H1 (cell line): ENCODE measurements around the gene UBE2I. TPM values are rescaled to one million over a fixed set of nuclear protein-coding genes. Genes with fewer than 3 reads are reported as not detected.

ENCODE experiments used
- CTCF ChIA-PET: fragments of 300-600 bp; sonication (Branson Sonifier 250); formaldehyde crosslinking; loops from one replicate; lab custom pipeline; 2021; ENCODE audit not compliant: partially characterized antibody; lab: Charles Lee
- POLR2A ChIA-PET: fragments of 300-600 bp; sonication (Branson Sonifier 250); formaldehyde crosslinking; loops from one replicate; lab custom pipeline; 2021; ENCODE audit warnings: inconsistent platforms; ENCODE audit not compliant: partially characterized antibody; lab: Charles Lee
- DNase-seq, 2 experiments: peaks; one replicate each; pipeline versions ENCODE4 v3.0.0 to v3.0.0-alpha.2; 2010 to 2022; ENCODE audit warnings: low spot score in 2 of 2, low read depth in 1 of 2, mixed read lengths in 1 of 2
- FAIRE-seq: peaks from 2 replicates; lab custom pipeline; 2011; peaks lifted over from hg19 to GRCh38; lab: Jason Lieb, UNC
- H2AFZ ChIP-seq: 2 replicates; pipeline ENCODE4 v1.8.1; 2012; ENCODE audit warnings: low read length, inconsistent platforms
- H2AK5ac ChIP-seq: 2 replicates; pipeline ENCODE4 v1.6.1; 2013; ENCODE audit warnings: low read depth, low read length
- H2BK120ac ChIP-seq: replicated peaks from 2 replicates; pipeline ENCODE3; 2013; ENCODE audit warnings: low read depth, low read length, inconsistent platforms
- H2BK12ac ChIP-seq: 2 replicates; pipeline ENCODE4 v1.6.1; 2013; ENCODE audit warnings: low read depth, low read length
- H2BK15ac ChIP-seq: 2 replicates; pipeline ENCODE4 v1.6.1; 2013; ENCODE audit warnings: low read length
- H2BK20ac ChIP-seq: 2 replicates; pipeline ENCODE4 v1.6.1; 2013; ENCODE audit warnings: low read length
- H2BK5ac ChIP-seq: 2 replicates; pipeline ENCODE4 v1.6.1; 2013; ENCODE audit warnings: low read depth, low read length
- H3K14ac ChIP-seq: 2 replicates; pipeline ENCODE4 v1.6.1; 2013; ENCODE audit warnings: inconsistent platforms; ENCODE audit not compliant: insufficient read length
- H3K18ac ChIP-seq: 2 replicates; pipeline ENCODE4 v1.6.1; 2013; ENCODE audit warnings: low read length; ENCODE audit errors: extremely low read depth
- H3K23ac ChIP-seq: 2 replicates; pipeline ENCODE4 v1.6.1; 2013; ENCODE audit warnings: inconsistent platforms; ENCODE audit not compliant: insufficient read length
- H3K23me2 ChIP-seq: 2 replicates; pipeline ENCODE4 v1.6.1; 2013; ENCODE audit warnings: low read depth, low read length
- H3K27ac ChIP-seq: 2 replicates; pipeline ENCODE4 v1.6.1; 2011; ENCODE audit warnings: low read depth, low read length, inconsistent platforms
- H3K27me3 ChIP-seq, 4 experiments: replicated peaks in 1 of 4; 1 replicate in 1 of 4; 2 replicates in 3 of 4; pipeline versions ENCODE4 v1.6.1 to v1.8.1; 2011 to 2013; ENCODE audit warnings: low read length in 3 of 4, mild to moderate bottlenecking in 3 of 4, inconsistent platforms in 2 of 4, mixed read lengths in 2 of 4, moderate library complexity in 1 of 4; ENCODE audit not compliant: control insufficient read depth in 3 of 4, insufficient read depth in 3 of 4; ENCODE audit errors: extremely low read depth in 1 of 4
- H3K36me3 ChIP-seq, 4 experiments: 2 replicates each; pipeline versions ENCODE4 v1.6.1 to v1.8.1; 2011 to 2013; ENCODE audit warnings: mild to moderate bottlenecking in 4 of 4, low read length in 3 of 4, moderate library complexity in 2 of 4, control low read depth in 1 of 4, inconsistent platforms in 1 of 4; ENCODE audit not compliant: insufficient read depth in 4 of 4, control insufficient read depth in 2 of 4
- H3K4ac ChIP-seq: replicated peaks from 2 replicates; pipeline ENCODE3; 2013; ENCODE audit warnings: low read length, low read depth, mixed read lengths, inconsistent platforms; ENCODE audit not compliant: insufficient read length
- H3K4me1 ChIP-seq, 4 experiments: replicated peaks in 1 of 4; 1 replicate in 1 of 4; 2 replicates in 3 of 4; pipeline versions ENCODE4 v1.6.1 to v1.8.1; 2011 to 2013; ENCODE audit warnings: low read length in 3 of 4, inconsistent platforms in 2 of 4, mixed read lengths in 1 of 4; ENCODE audit not compliant: insufficient read depth in 4 of 4, control insufficient read depth in 3 of 4
- H3K4me2 ChIP-seq, 2 experiments: 2 replicates each; pipeline versions ENCODE4 v1.6.1 to v1.8.1; 2011 to 2013; ENCODE audit warnings: low read depth in 2 of 2, low read length in 2 of 2, control low read depth in 1 of 2, inconsistent platforms in 1 of 2, mild to moderate bottlenecking in 1 of 2; ENCODE audit not compliant: insufficient read depth in 1 of 2
- H3K4me3 ChIP-seq, 4 experiments: fragments of 200-600, 300-600 bp in 1 of 4; sonication (generic), shearing (Covaris generic), sonication (Bioruptor Twin) in 1 of 4; 2 replicates each; pipeline versions ENCODE4 v1.5.1 to v1.8.1; 2011 to 2016; ENCODE audit warnings: low read length in 4 of 4, low read depth in 3 of 4, control low read depth in 2 of 4, inconsistent platforms in 2 of 4, mild to moderate bottlenecking in 2 of 4, mixed read lengths in 1 of 4, moderate library complexity in 1 of 4; ENCODE audit not compliant: insufficient read depth in 2 of 4; ENCODE audit errors: extremely low read depth in 1 of 4
- H3K56ac ChIP-seq: replicated peaks from 2 replicates; pipeline ENCODE3; 2013; ENCODE audit warnings: low read depth, mild to moderate bottlenecking, mixed read lengths, low read length, inconsistent platforms; ENCODE audit not compliant: insufficient read length
- H3K79me1 ChIP-seq: 2 replicates; pipeline ENCODE4 v1.6.1; 2013; ENCODE audit warnings: low read depth, low read length, control low read depth
- H3K79me2 ChIP-seq, 2 experiments: 2 replicates each; pipeline versions ENCODE4 v1.6.1 to v1.8.1; 2012 to 2013; ENCODE audit warnings: low read length in 2 of 2, mild to moderate bottlenecking in 2 of 2, inconsistent platforms in 1 of 2; ENCODE audit not compliant: insufficient read depth in 2 of 2, control insufficient read depth in 1 of 2
- H3K9ac ChIP-seq, 4 experiments: replicated peaks in 1 of 4; 1 replicate in 1 of 4; 2 replicates in 3 of 4; pipeline versions ENCODE4 v1.6.1 to v1.8.1; 2011 to 2013; ENCODE audit warnings: low read depth in 3 of 4, low read length in 3 of 4, control low read depth in 2 of 4, mild to moderate bottlenecking in 2 of 4, moderate library complexity in 2 of 4, inconsistent platforms in 1 of 4; ENCODE audit errors: extremely low read depth in 1 of 4
- H3K9me3 ChIP-seq, 2 experiments: 2 replicates each; pipeline versions ENCODE4 v1.6.1 to v1.8.1; 2012 to 2013; ENCODE audit warnings: mild to moderate bottlenecking in 2 of 2, moderate library complexity in 2 of 2, control low read depth in 1 of 2, inconsistent platforms in 1 of 2, low read depth in 1 of 2, low read length in 1 of 2, mixed read lengths in 1 of 2; ENCODE audit not compliant: insufficient read depth in 2 of 2
- H4K20me1 ChIP-seq, 2 experiments: replicated peaks in 1 of 2; 2 replicates each; pipeline versions ENCODE3 to v1.8.1; 2011 to 2013; ENCODE audit warnings: inconsistent platforms in 2 of 2, low read length in 2 of 2, mild to moderate bottlenecking in 1 of 2; ENCODE audit not compliant: insufficient read depth in 2 of 2, control insufficient read depth in 1 of 2
- H4K5ac ChIP-seq: 2 replicates; pipeline ENCODE4 v1.6.1; 2013; ENCODE audit warnings: low read length, low read depth, mixed read lengths, inconsistent platforms; ENCODE audit not compliant: insufficient read length
- H4K8ac ChIP-seq: 2 replicates; pipeline ENCODE4 v1.8.0; 2013; ENCODE audit warnings: mild to moderate bottlenecking, moderate library complexity, low read length, inconsistent platforms; ENCODE audit not compliant: insufficient read depth; ENCODE audit errors: extremely low read depth
- H4K91ac ChIP-seq: replicated peaks from 2 replicates; pipeline ENCODE3; 2013; ENCODE audit warnings: low read length, mixed read lengths, inconsistent platforms; ENCODE audit not compliant: insufficient read length
- BCL11A ChIP-seq, 2 experiments: IDR thresholded peaks; one replicate each; pipeline ENCODE4 v1.6.1; 2011; ENCODE audit warnings: low read depth in 2 of 2, low read length in 2 of 2, mild to moderate bottlenecking in 2 of 2
- CTBP2 ChIP-seq: IDR thresholded peaks from 2 replicates; pipeline ENCODE4 v1.7.0; 2011; ENCODE audit warnings: borderline replicate concordance, mild to moderate bottlenecking, moderate library complexity, mixed read lengths, low read length; ENCODE audit not compliant: insufficient read depth, insufficient read length
- GABPA ChIP-seq: IDR thresholded peaks from 2 replicates; pipeline ENCODE4 v1.6.1; 2011; ENCODE audit warnings: mild to moderate bottlenecking, low read length, moderate library complexity, borderline replicate concordance; ENCODE audit not compliant: insufficient read depth
- JUN ChIP-seq: IDR thresholded peaks from 2 replicates; pipeline ENCODE4 v1.6.1; 2011; ENCODE audit warnings: low read depth, mild to moderate bottlenecking, improper control_type of control experiment, low read length
- NANOG ChIP-seq: IDR thresholded peaks from 2 replicates; pipeline ENCODE4 v1.6.1; 2011; ENCODE audit warnings: low read length, low read depth, mild to moderate bottlenecking, inconsistent platforms; ENCODE audit not compliant: insufficient read depth, poor library complexity, severe bottlenecking
- SP4 ChIP-seq: IDR thresholded peaks from 2 replicates; pipeline ENCODE4 v1.6.1; 2012; ENCODE audit warnings: low read length, inconsistent platforms
- TAF1 ChIP-seq: IDR thresholded peaks from 2 replicates; pipeline ENCODE4 v1.6.1; 2011; ENCODE audit warnings: mild to moderate bottlenecking, low read depth, low read length
- TBP ChIP-seq: IDR thresholded peaks from 2 replicates; pipeline ENCODE4 v1.6.1; 2011; ENCODE audit warnings: low read depth, low read length, improper control_type of control experiment
- TCF12 ChIP-seq: IDR thresholded peaks from 2 replicates; pipeline ENCODE4 v1.6.1; 2011; ENCODE audit warnings: low read depth, mild to moderate bottlenecking, low read length
- TEAD4 ChIP-seq: IDR thresholded peaks from 2 replicates; pipeline ENCODE4 v1.6.1; 2012; ENCODE audit warnings: low read depth, low read length, inconsistent platforms, mixed read lengths
- ZNF274 ChIP-seq: IDR thresholded peaks from 2 replicates; pipeline ENCODE4 v1.7.0; 2012; ENCODE audit warnings: low read length, borderline replicate concordance; ENCODE audit errors: extremely low read depth
- whole genome bisulfite sequencing, 2 experiments: shearing (Covaris generic) in 1 of 2; methylation state at CpG; one replicate each; pipeline versions ENCODE4 v1.1.6 to v1.1.7; 2013 to 2015; ENCODE audit warnings: low lambda C conversion rate in 2 of 2, mixed read lengths in 2 of 2, inconsistent platforms in 1 of 2, low coverage in 1 of 2, missing lambda C conversion rate in 1 of 2; ENCODE audit not compliant: insufficient replicate concordance in 2 of 2, insufficient coverage in 1 of 2, insufficient read length in 1 of 2; ENCODE audit errors: extremely low coverage in 1 of 2, missing lambda C conversion rate in 1 of 2; 5-methylcytosine and 5-hydroxymethylcytosine counted together
- polyA plus RNA-seq, 7 experiments: library from polyadenylated mRNA; depleted of rRNA in 3 of 7; stranded (reverse) in 5 of 7; unstranded in 2 of 7; fragments of >200 nt in 5 of 7; fragments of 200-250 nt in 2 of 7; gene quantifications; 1 replicate in 5 of 7; 2 replicates in 1 of 7; 4 replicates in 1 of 7; pipeline versions ENCODE4 v1.2.1 to v1.2.3, GENCODE V29; 2011 to 2013; ENCODE audit warnings: missing spikeins in 2 of 7, mixed read lengths in 2 of 7
- total RNA-seq: library from RNA; stranded (reverse); fragmentation: NEBNext Ultra II Directional; extraction: Animal tissue kit (Norgen Biotek cat#: 25700); gene quantifications from 2 replicates; pipeline ENCODE4 v1.2.1, GENCODE V29; 2021

UBE2I gene
- total and polyA plus RNA-seq, 2 of the 8 experiments (the other 6 are each of a cell fraction or from before 2014, with no cell fraction given): 148 to 268 TPM

- Histone ChIP-seq H2BK5ac (no peak overlapping the region), H3K4me1 (peaks cover 0 to 8% (median 5%) of the 10 kb centered on the region in 4 experiments; a peak in 5 of 7 replicates), H3K9ac (no peak overlapping the region), H3K79me2 (peaks cover 24 to 64% of the 10 kb centered on the region in 2 experiments), H3K4me2 (no peak overlapping the region), H4K8ac (peak overlapping the region; percentile 62), H4K20me1 (peaks cover 50 to 61% of the 10 kb centered on the region in 2 experiments), H3K27me3 (no peaks in the 10 kb centered on the region), H2BK15ac (no peak overlapping the region), H3K79me1 (peaks cover 13% of the 10 kb centered on the region), H2BK120ac (no peak overlapping the region), H3K36me3 (peaks cover 53 to 82% (median 68%) of the 10 kb centered on the region in 4 experiments), H3K4me3 (no peak overlapping the region), H4K91ac (no peak overlapping the region), H4K5ac (no peak overlapping the region), H3K56ac (no peak overlapping the region), H3K23me2 (peaks cover 3% of the 10 kb centered on the region; the same call in 1 of the 2 replicates), H3K14ac (no peak overlapping the region), H2AK5ac (no peak overlapping the region), H3K27ac (no peak overlapping the region), H3K23ac (no peak overlapping the region), H3K9me3 (no peaks in the 10 kb centered on the region), H2AFZ (no peak overlapping the region), H2BK20ac (no peak overlapping the region), H2BK12ac (no peak overlapping the region), H3K18ac (no peak overlapping the region), H3K4ac (no peak overlapping the region)
- ChIA-PET POLR2A (interaction anchor here (0.9 to 11.4 kb wide), 6 partner anchors 10 to 466 kb away, joined by 3 to 106 read pairs (median 3); partner anchors contain the start of genes NUBP2 and SPSB3), CTCF (interaction anchor here (0.7 to 2.1 kb wide), 11 partner anchors 8 to 64 kb away, joined by 3 to 9 read pairs (median 4); no protein-coding TSS in a partner anchor)
- DNase-seq: no peak
- 90% methylated on average over 13 of the region's 14 CpGs; no CpG with 5 or more reads in 1 of the 2 experiments for WGBS, 2 experiments
- TF ChIP-seq TBP (no peak), TAF1 (no peak), TEAD4 (no peak), SP4 (no peak), NANOG (no peak), TCF12 (no peak), BCL11A (IDR thresholded peaks at IDR 0.05; ENCODE audit: low read depth in 2 of 2, low read length in 2 of 2) (no peak), CTBP2 (no peak), GABPA (no peak), JUN (no peak), ZNF274 (no peak)
- FAIRE-seq: no peak
Measured at GRCh38 chr16:1316033-1316405, 6.6 kb downstream of the UBE2I start.
